ENCODE data around the gene METRNL.

GRCh38 chr17:83079766-83080578 lies 563 bp downstream of the METRNL start:
- TF ChIP-seq, protein P1, sequence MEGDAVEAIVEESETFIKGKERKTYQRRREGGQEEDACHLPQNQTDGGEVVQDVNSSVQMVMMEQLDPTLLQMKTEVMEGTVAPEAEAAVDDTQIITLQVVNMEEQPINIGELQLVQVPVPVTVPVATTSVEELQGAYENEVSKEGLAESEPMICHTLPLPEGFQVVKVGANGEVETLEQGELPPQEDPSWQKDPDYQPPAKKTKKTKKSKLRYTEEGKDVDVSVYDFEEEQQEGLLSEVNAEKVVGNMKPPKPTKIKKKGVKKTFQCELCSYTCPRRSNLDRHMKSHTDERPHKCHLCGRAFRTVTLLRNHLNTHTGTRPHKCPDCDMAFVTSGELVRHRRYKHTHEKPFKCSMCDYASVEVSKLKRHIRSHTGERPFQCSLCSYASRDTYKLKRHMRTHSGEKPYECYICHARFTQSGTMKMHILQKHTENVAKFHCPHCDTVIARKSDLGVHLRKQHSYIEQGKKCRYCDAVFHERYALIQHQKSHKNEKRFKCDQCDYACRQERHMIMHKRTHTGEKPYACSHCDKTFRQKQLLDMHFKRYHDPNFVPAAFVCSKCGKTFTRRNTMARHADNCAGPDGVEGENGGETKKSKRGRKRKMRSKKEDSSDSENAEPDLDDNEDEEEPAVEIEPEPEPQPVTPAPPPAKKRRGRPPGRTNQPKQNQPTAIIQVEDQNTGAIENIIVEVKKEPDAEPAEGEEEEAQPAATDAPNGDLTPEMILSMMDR (IDR thresholded peaks at IDR 0.05; ENCODE audit: low read depth, low read length) = no peak
- TF ChIP-seq EZH2phosphoT487 (IDR thresholded peaks at IDR 0.05; ENCODE audit: low read depth) = no peak
